GM18526 (cell line): Measurements from ENCODE around the gene INTS3.

Source experiments
- POLR2A ChIP-seq: IDR thresholded peaks from 3 replicates; pipeline ENCODE4 v1.6.1; 2011; ENCODE audit not compliant: insufficient read length; ENCODE audit errors: extremely low read depth

The INTS3 gene

GRCh38 chr1:153727463-153728304 is at the start of gene INTS3:
TSS of gene INTS3 (plus strand) at chr1:153728050. CDS start at chr1:153728635, 585 bp downstream.
- peak; percentile 84 for TF ChIP-seq POLR2A

- TF ChIP-seq POLR2A = no peak
Observed at GRCh38 chr1:153678519-153679336, 49.1 kb upstream of the INTS3 start, which contains the start of gene NPR1. TSS of gene NPR1 (plus strand) at chr1:153678688. CDS start at chr1:153679109, 421 bp downstream.

- no peak for TF ChIP-seq POLR2A
Observed at GRCh38 chr1:153679337-153680119, 48.3 kb upstream of the INTS3 start.

GRCh38 chr1:153680120-153680403 is 47.8 kb upstream of the INTS3 start:
- TF ChIP-seq POLR2A = no peak

- no peak for TF ChIP-seq POLR2A
Observed at GRCh38 chr1:153682730-153683129, 45.1 kb upstream of the INTS3 start.

- TF ChIP-seq POLR2A = no peak
Observed at GRCh38 chr1:153683854-153684253, 44.0 kb upstream of the INTS3 start.

- TF ChIP-seq POLR2A = no peak
Observed at GRCh38 chr1:153684892-153685291, 43.0 kb upstream of the INTS3 start.

GRCh38 chr1:153685544-153686340 is 42.1 kb upstream of the INTS3 start:
- no peak for TF ChIP-seq POLR2A

- TF ChIP-seq POLR2A = no peak
Observed at GRCh38 chr1:153687346-153688125, 40.3 kb upstream of the INTS3 start.

- TF ChIP-seq POLR2A = no peak
Observed at GRCh38 chr1:153688276-153688675, 39.6 kb upstream of the INTS3 start.

GRCh38 chr1:153688736-153689328 is 39.0 kb upstream of the INTS3 start:
- no peak for TF ChIP-seq POLR2A

GRCh38 chr1:153693466-153693865 is 34.4 kb upstream of the INTS3 start:
- no peak for TF ChIP-seq POLR2A

GRCh38 chr1:153696741-153697140 is 31.1 kb upstream of the INTS3 start:
- no peak for TF ChIP-seq POLR2A
